K562 (cell line): ENCODE measurements around the gene ADSS2. TPM values are rescaled to one million over a fixed set of nuclear protein-coding genes. Genes with fewer than 3 reads are reported as not detected.

Experiments used
- ATAC-seq: fragments of 200-7000 bp; cut with Tn5 transposase; 3 replicates; pipeline ENCODE4 v1.9.1; 2020; ENCODE audit warnings: moderate library complexity
- BruUV-seq: library from RNA; stranded (reverse); fragments of 400-500 nt; replicated peaks from 2 replicates; lab custom pipeline; 2021; lab: Mats Ljungman, UMichigan
- CTCF ChIA-PET: fragments of 300-600 bp; formaldehyde crosslinking; extraction: SDS; loops from one replicate; lab custom pipeline; 2021; ENCODE audit warnings: low intra/inter-chr PET ratio; lab: Yijun Ruan, JAX
- POLR2A ChIA-PET: fragments of 300-600, 350-650 bp; sonication (Branson Sonifier 250); formaldehyde crosslinking; extraction: SDS; loops from one replicate; lab custom pipeline; 2021; ENCODE audit warnings: antibody characterized with exemption, inconsistent platforms; lab: Yijun Ruan, JAX
- DNase-seq, 4 experiments: peaks; one replicate each; pipeline versions ENCODE4 v3.0.0 to v3.0.0-alpha.2; 2011 to 2018; ENCODE audit warnings: low spot score in 3 of 4, mixed read lengths in 3 of 4; ENCODE audit errors: extremely low read depth in 1 of 4
- FAIRE-seq: peaks from 2 replicates; lab custom pipeline; 2011; peaks lifted over from hg19 to GRCh38; lab: Jason Lieb, UNC
- H2AFZ ChIP-seq: 2 replicates; pipeline ENCODE4 v1.6.0; 2011; ENCODE audit warnings: low read depth, low read length, control low read depth, inconsistent platforms
- H3K27ac ChIP-seq: fragments of 200-600 bp; 3 replicates; pipeline ENCODE4 v1.8.0; 2011; ENCODE audit warnings: low read depth, mild to moderate bottlenecking, control low read depth, inconsistent platforms, low read length, moderate library complexity, mixed read lengths; ENCODE audit errors: extremely low read depth
- H3K27me3 ChIP-seq, 2 experiments: fragments of 300-600 bp in 1 of 2; 2 replicates in 1 of 2; 3 replicates in 1 of 2; pipeline versions ENCODE4 v1.6.0 to v1.8.0; 2011; ENCODE audit warnings: inconsistent platforms in 2 of 2, low read length in 2 of 2, mild to moderate bottlenecking in 1 of 2, mixed read lengths in 1 of 2, moderate library complexity in 1 of 2; ENCODE audit not compliant: control insufficient read depth in 2 of 2, insufficient read depth in 2 of 2
- H3K36me3 ChIP-seq: fragments of 300-600 bp; 3 replicates; pipeline ENCODE4 v1.8.0; 2011; ENCODE audit warnings: mild to moderate bottlenecking, low read length, inconsistent platforms; ENCODE audit not compliant: control insufficient read depth, insufficient read depth
- H3K4me1 ChIP-seq, 2 experiments: fragments of 200-600 bp in 1 of 2; replicated peaks in 1 of 2; 2 replicates in 1 of 2; 3 replicates in 1 of 2; pipeline versions ENCODE4 v1.5.1 to v1.8.0; 2011; ENCODE audit warnings: inconsistent platforms in 2 of 2, low read length in 2 of 2, mild to moderate bottlenecking in 1 of 2, mixed read lengths in 1 of 2, moderate library complexity in 1 of 2; ENCODE audit not compliant: control insufficient read depth in 2 of 2, insufficient read depth in 2 of 2
- H3K4me2 ChIP-seq: 2 replicates; pipeline ENCODE4 v1.6.1; 2011; ENCODE audit warnings: low read length, control low read depth, inconsistent platforms, mixed read lengths; ENCODE audit not compliant: insufficient read depth
- H3K4me3 ChIP-seq: fragments of 200-600 bp; sonication (generic), shearing (Covaris generic); 2 replicates; pipeline ENCODE4 v1.5.1; 2016; ENCODE audit warnings: control low read depth, inconsistent platforms
- H3K79me2 ChIP-seq: fragments of 200-600 bp; 3 replicates; pipeline ENCODE4 v1.8.0; 2011; ENCODE audit warnings: low read length, inconsistent platforms; ENCODE audit not compliant: control insufficient read depth, insufficient read depth
- H3K9ac ChIP-seq, 2 experiments: 2 replicates each; pipeline versions ENCODE4 v1.6.0 to v1.6.1; 2011; ENCODE audit warnings: low read depth in 2 of 2, low read length in 2 of 2, control low read depth in 1 of 2, inconsistent platforms in 1 of 2, mild to moderate bottlenecking in 1 of 2, mixed read lengths in 1 of 2; ENCODE audit not compliant: insufficient read depth in 1 of 2
- H3K9me1 ChIP-seq: one replicate; pipeline ENCODE4 v1.6.0; 2011; ENCODE audit warnings: inconsistent platforms, mild to moderate bottlenecking, low read length, moderate library complexity; ENCODE audit not compliant: control insufficient read depth, insufficient read depth
- H3K9me3 ChIP-seq: replicated peaks from 2 replicates; pipeline ENCODE4 v1.5.1; 2011; ENCODE audit warnings: low read depth, low read length, inconsistent platforms; ENCODE audit not compliant: control insufficient read depth, insufficient read depth
- H4K20me1 ChIP-seq: replicated peaks from 2 replicates; pipeline ENCODE4 v1.6.1; 2011; ENCODE audit warnings: low read length, inconsistent platforms, mixed read lengths; ENCODE audit not compliant: control insufficient read depth, insufficient read depth
- ATF2 ChIP-seq: sonication (generic); formaldehyde crosslinking; IDR thresholded peaks from 2 replicates; pipeline ENCODE4 v1.8.1; 2022; ENCODE audit warnings: missing genetic modification reagents
- CBX8 ChIP-seq: fragments of 200-600 bp; sonication (generic); IDR thresholded peaks from 2 replicates; pipeline ENCODE4 v1.6.1; 2012; ENCODE audit warnings: borderline replicate concordance, mixed run types, low read depth, mild to moderate bottlenecking, moderate library complexity, mixed read lengths, low read length, control low read depth, inconsistent platforms; ENCODE audit not compliant: poor library complexity, severe bottlenecking; ENCODE audit errors: extremely low read depth
- CCNT2 ChIP-seq: IDR thresholded peaks from 2 replicates; pipeline ENCODE4 v1.6.1; 2011; ENCODE audit warnings: borderline replicate concordance, low read depth, mild to moderate bottlenecking, moderate library complexity, mixed read lengths, low read length; ENCODE audit not compliant: insufficient read length; ENCODE audit errors: extremely low read depth
- ETV6 ChIP-seq, 3 experiments: fragments of 150-350 bp in 1 of 3; sonication (generic) in 1 of 3; formaldehyde crosslinking in 1 of 3; IDR thresholded peaks; 2 replicates each; pipeline versions ENCODE4 v1.6.1 to v1.8.0; 2014 to 2022; ENCODE audit warnings: borderline replicate concordance in 2 of 3, low read depth in 2 of 3, antibody characterized with exemption in 1 of 3, low read length in 1 of 3, mild to moderate bottlenecking in 1 of 3, missing genetic modification reagents in 1 of 3
- MAZ ChIP-seq, 2 experiments: fragments of 450-650 bp in 1 of 2; sonication (generic) in 1 of 2; formaldehyde crosslinking; IDR thresholded peaks in 1 of 2; conservative IDR thresholded peaks in 1 of 2; 2 replicates each; pipeline versions ENCODE4 v1.4.0 to v1.5.0; 2020; ENCODE audit warnings: mild to moderate bottlenecking in 1 of 2, missing genetic modification reagents in 1 of 2
- NCOA2 ChIP-seq, 2 experiments: fragments of 450-650 bp; IDR thresholded peaks; 2 replicates each; pipeline ENCODE4 v1.6.1; 2018; ENCODE audit warnings: mild to moderate bottlenecking in 2 of 2, moderate library complexity in 1 of 2; ENCODE audit not compliant: partially characterized antibody in 2 of 2
- POLR2AphosphoS2 ChIP-seq: IDR thresholded peaks from 2 replicates; pipeline ENCODE4 v1.6.1; 2012; ENCODE audit warnings: low read length, improper control_type of control experiment
- RHOXF2B ChIP-seq: fragments of 250-450 bp; sonication (Bioruptor Pico); conservative IDR thresholded peaks from 2 replicates; pipeline ENCODE4 v1.5.1; 2021
- USF1 ChIP-seq: sonication (generic); formaldehyde crosslinking; IDR thresholded peaks from 2 replicates; pipeline ENCODE4 v1.9.0; 2022; ENCODE audit warnings: mild to moderate bottlenecking, missing genetic modification reagents
- ZBTB43 ChIP-seq: sonication (generic); formaldehyde crosslinking; IDR thresholded peaks from 2 replicates; pipeline ENCODE4 v1.8.0; 2023; ENCODE audit warnings: mild to moderate bottlenecking, missing genetic modification reagents
- ZEB2 ChIP-seq: fragments of 450-650 bp; IDR thresholded peaks from 2 replicates; pipeline ENCODE4 v1.6.1; 2016
- ZNF184 ChIP-seq: sonication (generic); formaldehyde crosslinking; IDR thresholded peaks from 2 replicates; pipeline ENCODE4 v1.5.0; 2020; ENCODE audit warnings: missing genetic modification reagents
- ZNF239 ChIP-seq: fragments of 250-450 bp; sonication (Bioruptor Pico); IDR thresholded peaks from 2 replicates; pipeline ENCODE4 v1.4.0; 2020; ENCODE audit warnings: mild to moderate bottlenecking
- ZNF277 ChIP-seq: fragments of 250-450 bp; sonication (Bioruptor Pico); IDR thresholded peaks from 2 replicates; pipeline ENCODE4 v1.8.0; 2022; ENCODE audit warnings: inconsistent platforms, mild to moderate bottlenecking, moderate library complexity, borderline replicate concordance
- ZNF347 ChIP-seq: fragments of 450-650 bp; formaldehyde crosslinking; IDR thresholded peaks from 2 replicates; pipeline ENCODE4 v1.4.0; 2020; ENCODE audit warnings: low read depth, mild to moderate bottlenecking, moderate library complexity
- ZNF589 ChIP-seq: fragments of 200-800 bp; sonication (Bioruptor generic); IDR thresholded peaks from 2 replicates; pipeline ENCODE4 v1.6.1; 2016; ENCODE audit warnings: low read depth, missing genetic modification characterization, missing compliant biosample characterization
- WGBS: fragments of 100-300 bp; shearing (Covaris generic); methylation state at CpG from one replicate; pipeline ENCODE4 v1.1.6; 2016; ENCODE audit warnings: low coverage, mixed read lengths; ENCODE audit not compliant: insufficient coverage; ENCODE audit errors: missing lambda C conversion rate; 5-methylcytosine and 5-hydroxymethylcytosine counted together
- in situ Hi-C: fragments of 300-500 bp; cut with MboI; formaldehyde crosslinking; loops from 4 replicates; pipeline ENCODE4 v1.15.0; 2018; ENCODE audit warnings: inconsistent platforms, mixed read lengths
- intact Hi-C: fragments of 100-400 bp; cut with micrococcal nuclease; formaldehyde crosslinking; loops from 2 replicates; pipeline ENCODE4 v1.14.2; 2022
- polyA plus RNA-seq, 8 experiments: library from polyadenylated mRNA; depleted of rRNA in 4 of 8; stranded (reverse) in 5 of 8; unstranded in 3 of 8; fragments of >200 nt; fragmentation: Nextera tagmentation in 2 of 8; fragmentation: Illumina TruSeq in 1 of 8; extraction: Ambion mirVana in 2 of 8; extraction: Trizol in 1 of 8; gene quantifications; 2 replicates each; pipeline versions ENCODE4 v1.2.1 to v1.2.3, GENCODE V29; 2011 to 2014; ENCODE audit warnings: inconsistent platforms in 1 of 8, missing spikeins in 1 of 8
- total RNA-seq, 7 experiments: library from RNA; depleted of rRNA in 6 of 7; stranded (reverse); fragments of >200 nt in 6 of 7; fragmentation: Illumina TruSeq in 2 of 7; extraction: Trizol in 2 of 7; gene quantifications; 2 replicates each; pipeline versions ENCODE4 v1.2.1 to v1.2.3, GENCODE V29; 2011 to 2021; ENCODE audit warnings: low replicate concordance in 1 of 7

ADSS2 gene
- total and polyA plus RNA-seq, 9 of the 15 experiments (the other 6 are each of a cell fraction or from before 2014, with no cell fraction given): 8.8 to 63.8 (median 59.4) TPM

DNA sequence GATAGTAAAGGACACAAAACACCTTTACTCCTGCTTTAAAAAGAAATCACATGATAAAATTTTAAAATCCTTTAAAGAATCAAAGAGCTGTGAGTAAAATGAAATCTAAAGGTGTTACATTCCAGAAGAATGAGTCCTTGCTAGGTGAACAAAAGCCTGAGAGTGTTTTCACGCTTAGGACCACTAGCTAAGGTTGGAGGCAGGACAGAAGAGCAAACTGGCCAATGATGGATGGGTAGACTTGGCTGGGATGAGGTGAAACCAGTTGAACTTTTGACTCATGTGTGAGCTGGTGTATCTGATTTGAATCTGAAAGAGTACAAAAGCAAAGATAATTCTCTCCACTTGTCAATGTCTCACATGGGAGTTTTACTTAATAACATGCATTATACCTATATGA lies 44.5 kb upstream of the ADSS2 start:
- CTCF ChIA-PET: no interaction called here
- no peaks in the 10 kb centered on the region for H3K27me3 ChIP-seq
- POLR2A ChIA-PET: interaction anchor here (0.6 to 0.8 kb wide), 2 partner anchors 15 to 72 kb away, joined by 3 read pairs; no protein-coding TSS in a partner anchor
- H3K9me1 ChIP-seq: no peaks in the 10 kb centered on the region
- H2AFZ ChIP-seq: no peak overlapping the region
- no peak overlapping the region for H3K4me3 ChIP-seq
- intact Hi-C loops: no loop called here
- ATAC-seq (no peak), FAIRE-seq (no peak), DNase-seq (no peak)
- in situ Hi-C loops: no loop called here
- WGBS: 0% methylated on average over 1 of the region's 1 CpG
- no peaks in the 10 kb centered on the region for H3K9me3 ChIP-seq
- no peak overlapping the region for H3K4me2 ChIP-seq
- no peaks in the 10 kb centered on the region for H3K4me1 ChIP-seq
- no peak overlapping the region for H3K27ac ChIP-seq
- no TSS peak for BruUV-seq
- H3K79me2 ChIP-seq: no peaks in the 10 kb centered on the region
- no peaks in the 10 kb centered on the region for H4K20me1 ChIP-seq
- TF ChIP-seq USF1 (CRISPR knock-in tag) (no peak), CCNT2 (no peak), ZBTB43 (CRISPR knock-in tag) (no peak), ATF2 (no peak), ZNF347 (CRISPR knock-in tag) (no peak), ZNF277 (CRISPR knock-in tag) (no peak), POLR2AphosphoS2 (no peak), CBX8 (no peak), ZNF589 (no peak), RHOXF2B (no peak), ZNF239 (CRISPR knock-in tag) (no peak), MAZ (CRISPR knock-in tag; conservative IDR thresholded peaks at IDR 0.05 in 1 of 2, IDR thresholded peaks at IDR 0.05 in 1 of 2) (no peak), ETV6 (IDR thresholded peaks at IDR 0.05; ENCODE audit: borderline replicate concordance in 1 of 2, low read depth in 2 of 2, low read length in 1 of 2) (no peak), ETV6 (CRISPR knock-in tag; IDR thresholded peaks at IDR 0.05; ENCODE audit: borderline replicate concordance) (no peak), ZEB2 (no peak), NCOA2 (IDR thresholded peaks at IDR 0.05; ENCODE audit: partially characterized antibody in 2 of 2) (no peak), ZNF184 (CRISPR knock-in tag) (no peak)
- no peaks in the 10 kb centered on the region for H3K36me3 ChIP-seq
- H3K9ac ChIP-seq: no peak overlapping the region
